Measurements from ENCODE around the gene SP140L.
A peak's percentile ranks its signal among the peaks of the same experiment; 100 is the strongest.

Gene SP140L

DNA sequence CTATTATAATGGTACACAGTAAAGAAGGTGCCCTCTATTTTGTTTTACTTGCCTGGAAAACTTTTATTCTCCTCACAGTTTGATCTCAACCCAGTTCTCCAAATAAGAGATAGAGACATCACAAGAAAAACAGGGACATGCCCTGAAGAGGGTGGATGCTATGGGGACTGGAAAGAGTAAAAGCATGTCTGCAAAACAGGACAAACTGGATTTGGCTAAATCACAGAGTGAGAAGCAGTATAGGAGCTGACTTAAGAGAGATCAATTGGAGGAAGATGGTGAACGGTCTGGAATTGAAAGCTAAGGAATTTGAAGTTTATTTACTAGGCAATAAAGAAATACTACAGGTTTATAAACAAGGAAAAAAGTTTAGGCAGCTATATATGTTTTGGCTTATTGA is 33.0 kb downstream of the SP140L start:
- no peak for TF ChIP-seq POLR2AphosphoS5 (IDR thresholded peaks at IDR 0.05; ENCODE audit: low read depth, low read length)
- no peak for TF ChIP-seq SIN3A (IDR thresholded peaks at IDR 0.05; ENCODE audit: borderline replicate concordance, insufficient read depth, low read length)
- TF ChIP-seq TAF1 (IDR thresholded peaks at IDR 0.05; ENCODE audit: borderline replicate concordance, insufficient read depth, low read length): no peak
- no peak for TF ChIP-seq FOXP2 (optimal IDR thresholded peaks at IDR 0.05; ENCODE audit: borderline replicate concordance, extremely low read depth, extremely low read length, insufficient read depth)
- TF ChIP-seq, protein P1, sequence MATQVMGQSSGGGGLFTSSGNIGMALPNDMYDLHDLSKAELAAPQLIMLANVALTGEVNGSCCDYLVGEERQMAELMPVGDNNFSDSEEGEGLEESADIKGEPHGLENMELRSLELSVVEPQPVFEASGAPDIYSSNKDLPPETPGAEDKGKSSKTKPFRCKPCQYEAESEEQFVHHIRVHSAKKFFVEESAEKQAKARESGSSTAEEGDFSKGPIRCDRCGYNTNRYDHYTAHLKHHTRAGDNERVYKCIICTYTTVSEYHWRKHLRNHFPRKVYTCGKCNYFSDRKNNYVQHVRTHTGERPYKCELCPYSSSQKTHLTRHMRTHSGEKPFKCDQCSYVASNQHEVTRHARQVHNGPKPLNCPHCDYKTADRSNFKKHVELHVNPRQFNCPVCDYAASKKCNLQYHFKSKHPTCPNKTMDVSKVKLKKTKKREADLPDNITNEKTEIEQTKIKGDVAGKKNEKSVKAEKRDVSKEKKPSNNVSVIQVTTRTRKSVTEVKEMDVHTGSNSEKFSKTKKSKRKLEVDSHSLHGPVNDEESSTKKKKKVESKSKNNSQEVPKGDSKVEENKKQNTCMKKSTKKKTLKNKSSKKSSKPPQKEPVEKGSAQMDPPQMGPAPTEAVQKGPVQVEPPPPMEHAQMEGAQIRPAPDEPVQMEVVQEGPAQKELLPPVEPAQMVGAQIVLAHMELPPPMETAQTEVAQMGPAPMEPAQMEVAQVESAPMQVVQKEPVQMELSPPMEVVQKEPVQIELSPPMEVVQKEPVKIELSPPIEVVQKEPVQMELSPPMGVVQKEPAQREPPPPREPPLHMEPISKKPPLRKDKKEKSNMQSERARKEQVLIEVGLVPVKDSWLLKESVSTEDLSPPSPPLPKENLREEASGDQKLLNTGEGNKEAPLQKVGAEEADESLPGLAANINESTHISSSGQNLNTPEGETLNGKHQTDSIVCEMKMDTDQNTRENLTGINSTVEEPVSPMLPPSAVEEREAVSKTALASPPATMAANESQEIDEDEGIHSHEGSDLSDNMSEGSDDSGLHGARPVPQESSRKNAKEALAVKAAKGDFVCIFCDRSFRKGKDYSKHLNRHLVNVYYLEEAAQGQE (IDR thresholded peaks at IDR 0.05; ENCODE audit: insufficient read depth in 1 of 2, low read depth in 2 of 2, low read length in 2 of 2): no peak

DNA sequence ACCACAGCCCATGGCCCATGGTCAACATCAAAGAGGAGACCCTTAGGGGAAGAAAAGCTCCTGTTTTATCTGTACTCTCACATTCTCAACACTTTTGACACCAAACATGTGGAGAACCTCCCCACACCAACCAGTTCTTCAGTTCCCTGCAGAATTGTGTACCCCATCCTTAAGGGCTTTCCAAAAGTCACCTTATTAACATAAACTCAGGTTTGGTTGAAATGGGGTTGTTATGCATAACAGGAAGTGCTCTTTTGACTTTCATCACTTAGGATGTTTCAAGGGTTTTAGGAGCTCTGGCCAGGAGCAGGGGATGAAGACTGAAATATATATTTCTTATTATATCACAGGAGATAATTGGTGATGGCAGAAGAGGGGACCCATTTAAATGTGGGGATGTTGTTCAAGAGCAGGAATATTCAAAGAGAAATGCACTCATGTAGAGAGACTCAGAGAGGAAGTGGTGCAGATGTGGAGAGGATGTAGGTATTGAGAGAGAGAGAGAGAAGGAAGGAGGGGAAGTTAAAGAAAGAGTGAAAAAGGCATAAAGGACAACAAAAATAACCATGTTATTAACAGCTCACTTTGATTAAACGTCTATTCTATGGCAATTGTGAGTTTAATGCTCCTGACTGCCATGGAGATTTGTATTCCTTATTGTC is 35.2 kb downstream of the SP140L start:
- TF ChIP-seq FOXP2 (optimal IDR thresholded peaks at IDR 0.05; ENCODE audit: borderline replicate concordance, extremely low read depth, extremely low read length, insufficient read depth) (no peak), TAF1 (IDR thresholded peaks at IDR 0.05; ENCODE audit: borderline replicate concordance, insufficient read depth, low read length) (no peak), SIN3A (IDR thresholded peaks at IDR 0.05; ENCODE audit: borderline replicate concordance, insufficient read depth, low read length) (no peak), POLR2AphosphoS5 (IDR thresholded peaks at IDR 0.05; ENCODE audit: low read depth, low read length) (no peak)
- TF ChIP-seq, protein P1 (IDR thresholded peaks at IDR 0.05; ENCODE audit: insufficient read depth in 1 of 2, low read depth in 2 of 2, low read length in 2 of 2): no peak

DNA sequence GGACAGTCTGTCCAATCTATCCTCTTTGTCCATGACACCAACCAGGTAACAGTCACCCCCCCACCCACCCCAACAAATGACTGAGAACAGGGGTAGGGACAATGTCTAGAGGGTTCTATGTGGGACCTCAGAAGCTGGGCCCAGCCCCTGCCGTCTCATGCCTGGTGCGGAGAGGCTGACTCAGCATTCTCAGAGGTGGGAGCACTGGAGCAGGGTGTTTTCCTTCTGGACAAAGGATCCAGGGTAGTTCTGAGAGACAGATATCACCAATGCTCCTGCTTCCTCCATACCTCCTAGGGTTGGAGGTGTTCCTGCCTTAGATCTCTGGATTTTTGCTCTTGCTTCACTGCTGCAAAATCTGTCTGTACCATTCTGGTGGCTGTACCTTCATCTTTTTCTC is 55.1 kb downstream of the SP140L start:
- TF ChIP-seq SIN3A (IDR thresholded peaks at IDR 0.05; ENCODE audit: borderline replicate concordance, insufficient read depth, low read length) (no peak), FOXP2 (optimal IDR thresholded peaks at IDR 0.05; ENCODE audit: borderline replicate concordance, extremely low read depth, extremely low read length, insufficient read depth) (no peak), POLR2AphosphoS5 (IDR thresholded peaks at IDR 0.05; ENCODE audit: low read depth, low read length) (no peak)

DNA sequence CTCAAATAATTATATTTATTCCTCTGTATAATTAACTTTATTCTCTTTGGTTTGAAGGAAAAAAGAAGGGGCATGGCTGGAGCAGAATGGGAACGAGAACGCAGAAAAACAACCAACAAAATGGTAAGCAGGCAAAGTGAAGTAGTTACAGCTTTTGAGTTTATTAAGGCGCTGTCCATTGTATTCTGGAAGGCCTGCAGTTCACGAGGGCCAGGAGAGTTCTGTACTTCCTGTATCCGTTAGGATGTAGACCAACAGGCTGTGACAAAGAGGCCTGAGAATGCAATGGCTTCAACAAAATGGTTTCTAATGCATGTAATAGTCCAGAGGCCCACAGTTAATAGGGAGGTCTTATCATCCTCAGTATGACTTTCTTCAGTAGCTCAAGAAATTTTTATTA is 56.5 kb downstream of the SP140L start:
- TF ChIP-seq TAF1 (IDR thresholded peaks at IDR 0.05; ENCODE audit: borderline replicate concordance, insufficient read depth, low read length): no peak
- TF ChIP-seq, protein P1 (IDR thresholded peaks at IDR 0.05; ENCODE audit: insufficient read depth in 1 of 2, low read depth in 2 of 2, low read length in 2 of 2): peak; percentile 45 to 84; a peak in 3 of 4 replicates

DNA sequence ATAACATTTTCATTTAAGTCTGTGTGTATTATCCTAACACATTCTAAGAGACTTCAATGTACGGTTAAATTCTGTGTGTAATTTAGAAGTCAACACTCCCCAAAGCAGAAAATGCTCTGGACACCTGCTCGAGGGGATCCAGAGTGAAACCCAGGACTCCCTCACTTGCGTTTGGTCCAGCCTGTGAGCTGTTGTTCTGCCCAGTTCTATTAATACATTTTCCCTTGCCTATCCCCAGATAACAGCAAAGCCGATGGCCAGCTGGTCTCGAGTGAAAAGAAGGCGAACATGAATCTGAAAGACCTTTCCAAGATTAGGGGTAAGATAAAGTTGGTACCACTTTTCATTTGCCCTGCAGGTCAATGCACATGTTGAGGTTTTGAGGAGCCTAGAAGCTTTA is 58.0 kb downstream of the SP140L start:
- TF ChIP-seq, protein P1 (IDR thresholded peaks at IDR 0.05; ENCODE audit: insufficient read depth in 1 of 2, low read depth in 2 of 2, low read length in 2 of 2): no peak
- no peak for TF ChIP-seq FOXP2 (optimal IDR thresholded peaks at IDR 0.05; ENCODE audit: borderline replicate concordance, extremely low read depth, extremely low read length, insufficient read depth)
- TF ChIP-seq SIN3A (IDR thresholded peaks at IDR 0.05; ENCODE audit: borderline replicate concordance, insufficient read depth, low read length): no peak
- no peak for TF ChIP-seq TAF1 (IDR thresholded peaks at IDR 0.05; ENCODE audit: borderline replicate concordance, insufficient read depth, low read length)
- no peak for TF ChIP-seq POLR2AphosphoS5 (IDR thresholded peaks at IDR 0.05; ENCODE audit: low read depth, low read length)

All from PFSK-1 (cell line).